Ovary (tissue), 3 donors: ENCODE measurements around the gene CCNA1.

Experiments used
- EP300 ChIP-seq: sonication (generic); formaldehyde crosslinking; IDR thresholded peaks from one replicate; pipeline ENCODE4 v1.6.1; 2017; ENCODE audit warnings: antibody characterized with exemption
- TF ChIP-seq, protein P1 (sequence below), 3 donors: fragments of 450-650 bp in 2 of 3; fragments of 200-600 bp in 1 of 3; IDR thresholded peaks; one replicate each; pipeline versions ENCODE4 v1.5.1 to v1.8.0; 2016 to 2022; ENCODE audit warnings: antibody characterized with exemption in 3 of 3, mild to moderate bottlenecking in 1 of 3
- donor health status: DM: no; HTN: no; CAD: no.

DNA sequence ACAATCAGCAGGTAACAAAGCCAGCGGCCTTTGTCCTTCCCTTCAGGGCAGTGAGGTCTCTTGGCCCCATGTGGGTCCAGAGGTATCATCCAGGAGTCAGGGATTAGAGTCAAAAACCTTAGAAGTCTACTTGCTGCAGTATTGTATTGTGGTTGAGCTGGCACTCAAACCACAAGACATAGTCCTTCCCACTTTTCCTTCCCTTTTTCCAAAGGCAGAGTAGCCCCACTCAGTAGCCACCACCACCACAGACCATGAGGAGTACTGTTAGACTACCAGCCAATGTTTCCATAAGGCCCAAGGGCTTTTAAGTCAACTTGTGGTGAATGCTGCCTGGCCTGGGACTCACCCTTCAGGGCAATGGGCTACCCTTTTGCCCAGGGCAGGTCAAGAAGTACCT lies 27.1 kb upstream of the CCNA1 start:
- TF ChIP-seq, protein P1, sequence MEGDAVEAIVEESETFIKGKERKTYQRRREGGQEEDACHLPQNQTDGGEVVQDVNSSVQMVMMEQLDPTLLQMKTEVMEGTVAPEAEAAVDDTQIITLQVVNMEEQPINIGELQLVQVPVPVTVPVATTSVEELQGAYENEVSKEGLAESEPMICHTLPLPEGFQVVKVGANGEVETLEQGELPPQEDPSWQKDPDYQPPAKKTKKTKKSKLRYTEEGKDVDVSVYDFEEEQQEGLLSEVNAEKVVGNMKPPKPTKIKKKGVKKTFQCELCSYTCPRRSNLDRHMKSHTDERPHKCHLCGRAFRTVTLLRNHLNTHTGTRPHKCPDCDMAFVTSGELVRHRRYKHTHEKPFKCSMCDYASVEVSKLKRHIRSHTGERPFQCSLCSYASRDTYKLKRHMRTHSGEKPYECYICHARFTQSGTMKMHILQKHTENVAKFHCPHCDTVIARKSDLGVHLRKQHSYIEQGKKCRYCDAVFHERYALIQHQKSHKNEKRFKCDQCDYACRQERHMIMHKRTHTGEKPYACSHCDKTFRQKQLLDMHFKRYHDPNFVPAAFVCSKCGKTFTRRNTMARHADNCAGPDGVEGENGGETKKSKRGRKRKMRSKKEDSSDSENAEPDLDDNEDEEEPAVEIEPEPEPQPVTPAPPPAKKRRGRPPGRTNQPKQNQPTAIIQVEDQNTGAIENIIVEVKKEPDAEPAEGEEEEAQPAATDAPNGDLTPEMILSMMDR (IDR thresholded peaks at IDR 0.05), result no peak
- TF ChIP-seq EP300, result no peak
